GM13977 (cell line): ENCODE results near the gene UGCG.

Experiments used
- DNase-seq: peaks from one replicate; pipeline ENCODE4 v3.0.0; 2012; ENCODE audit warnings: low spot score
- in situ Hi-C: fragments of 300-500 bp; cut with MboI; formaldehyde crosslinking; loops from one replicate; pipeline ENCODE4 v1.12.0; 2022; ENCODE audit warnings: low sequenced_read_pairs, low pct_unique_long_range_greater_than_20kb, mixed read lengths, inconsistent platforms; ENCODE audit not compliant: unreplicated experiment
- TF ChIP-seq, protein P1 (sequence below): IDR thresholded peaks from 2 replicates; pipeline ENCODE4 v1.5.1; 2012; ENCODE audit warnings: mild to moderate bottlenecking, control low read depth; ENCODE audit not compliant: insufficient read depth; ENCODE audit errors: extremely low read depth, missing control alignments

UGCG gene

GRCh38 chr9:111904891-111905291, 8.3 kb downstream of the UGCG start:
- no peak for DNase-seq
- in situ Hi-C loops, result no loop called here
- TF ChIP-seq, protein P1, sequence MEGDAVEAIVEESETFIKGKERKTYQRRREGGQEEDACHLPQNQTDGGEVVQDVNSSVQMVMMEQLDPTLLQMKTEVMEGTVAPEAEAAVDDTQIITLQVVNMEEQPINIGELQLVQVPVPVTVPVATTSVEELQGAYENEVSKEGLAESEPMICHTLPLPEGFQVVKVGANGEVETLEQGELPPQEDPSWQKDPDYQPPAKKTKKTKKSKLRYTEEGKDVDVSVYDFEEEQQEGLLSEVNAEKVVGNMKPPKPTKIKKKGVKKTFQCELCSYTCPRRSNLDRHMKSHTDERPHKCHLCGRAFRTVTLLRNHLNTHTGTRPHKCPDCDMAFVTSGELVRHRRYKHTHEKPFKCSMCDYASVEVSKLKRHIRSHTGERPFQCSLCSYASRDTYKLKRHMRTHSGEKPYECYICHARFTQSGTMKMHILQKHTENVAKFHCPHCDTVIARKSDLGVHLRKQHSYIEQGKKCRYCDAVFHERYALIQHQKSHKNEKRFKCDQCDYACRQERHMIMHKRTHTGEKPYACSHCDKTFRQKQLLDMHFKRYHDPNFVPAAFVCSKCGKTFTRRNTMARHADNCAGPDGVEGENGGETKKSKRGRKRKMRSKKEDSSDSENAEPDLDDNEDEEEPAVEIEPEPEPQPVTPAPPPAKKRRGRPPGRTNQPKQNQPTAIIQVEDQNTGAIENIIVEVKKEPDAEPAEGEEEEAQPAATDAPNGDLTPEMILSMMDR, result no peak

DNA sequence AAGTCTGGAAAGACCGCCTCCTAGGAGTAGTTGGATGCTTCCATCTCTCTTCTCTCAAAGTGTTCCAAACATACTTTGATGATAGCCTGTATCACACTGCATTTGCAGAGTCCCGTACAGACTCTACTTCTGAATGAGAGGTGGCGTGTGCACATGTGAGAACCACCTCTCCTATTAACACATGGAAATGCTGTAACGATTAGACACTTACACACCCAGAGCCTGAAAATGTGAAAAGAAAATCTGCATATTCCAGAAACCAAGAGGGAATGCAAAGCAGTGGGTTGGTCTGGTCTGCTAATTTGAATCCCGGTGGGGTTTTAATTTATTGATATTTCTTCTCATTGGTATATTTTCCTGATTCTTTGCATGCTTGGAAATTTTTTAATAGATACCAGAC, 10.5 kb downstream of the UGCG start:
- TF ChIP-seq, protein P1, result no peak
- no peak for DNase-seq
- in situ Hi-C loops, result no loop called here

GRCh38 chr9:111909444-111909843, 12.8 kb downstream of the UGCG start:
- in situ Hi-C loops, result no loop called here

DNA sequence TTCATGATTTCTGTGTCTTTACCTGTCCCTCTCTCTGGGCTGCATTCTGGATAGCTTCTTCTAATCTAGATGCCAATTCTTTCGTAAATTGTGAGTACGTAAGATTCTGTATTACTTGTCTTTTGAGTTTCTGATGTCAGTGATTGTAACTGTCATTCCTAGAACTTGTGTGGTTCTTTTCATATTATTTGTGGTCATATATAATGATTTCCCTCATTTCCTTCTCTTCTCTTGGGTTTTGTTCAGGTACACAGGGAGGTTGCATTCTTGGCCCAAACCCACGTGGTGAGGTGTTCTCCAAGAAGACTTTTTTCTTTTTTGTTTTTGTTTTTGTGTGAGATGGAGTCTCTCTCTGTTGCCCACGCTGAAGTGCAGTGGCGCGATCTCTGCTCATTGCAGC, 13.8 kb downstream of the UGCG start:
- in situ Hi-C loops, result no loop called here
- DNase-seq, result no peak
- TF ChIP-seq, protein P1, result no peak

More at GRCh38 chr9:111909444-111909843, 12.8 kb downstream of the UGCG start:
- TF ChIP-seq, protein P1, result no peak
- no peak for DNase-seq

- in situ Hi-C loops, result no loop called here
- DNase-seq, result no peak
- TF ChIP-seq, protein P1, result no peak
Measured at GRCh38 chr9:111913159-111913558, 16.5 kb downstream of the UGCG start.

GRCh38 chr9:111914749-111915424, 18.3 kb downstream of the UGCG start:
- TF ChIP-seq, protein P1, result no peak
- in situ Hi-C loops, result no loop called here
- DNase-seq, result no peak
